Loucy (cell line): ENCODE data around the gene UBL7.

ENCODE experiments used
- H2AFZ ChIP-seq: fragments of 200-600 bp; sonication (generic); 2 replicates; pipeline ENCODE4 v1.6.0; 2016; ENCODE audit warnings: antibody characterized with exemption, mild to moderate bottlenecking, low read length, moderate library complexity
- H3F3A ChIP-seq: fragments of 200-600 bp; 2 replicates; pipeline ENCODE4 v1.6.0; 2016; ENCODE audit warnings: antibody characterized with exemption, low read depth, mild to moderate bottlenecking
- H3K27me3 ChIP-seq: fragments of 200-600 bp; sonication (generic); 2 replicates; pipeline ENCODE4 v1.6.1; 2014; ENCODE audit warnings: low read length, mild to moderate bottlenecking; ENCODE audit not compliant: insufficient read depth, poor library complexity, severe bottlenecking
- H3K36me3 ChIP-seq: fragments of 200-600 bp; sonication (generic); 2 replicates; pipeline ENCODE4 v1.6.1; 2016; ENCODE audit warnings: low read length; ENCODE audit not compliant: insufficient read depth
- H3K4me1 ChIP-seq: fragments of 200-600 bp; sonication (generic); 2 replicates; pipeline ENCODE4 v1.5.1; 2014; ENCODE audit warnings: low read length, mild to moderate bottlenecking; ENCODE audit not compliant: insufficient read depth, poor library complexity, severe bottlenecking
- H3K4me2 ChIP-seq: fragments of 200-600 bp; sonication (generic); 2 replicates; pipeline ENCODE4 v1.6.0; 2014; ENCODE audit warnings: antibody characterized with exemption, low read length, low read depth, mild to moderate bottlenecking; ENCODE audit not compliant: poor library complexity, severe bottlenecking
- H3K4me3 ChIP-seq: fragments of 200-600 bp; sonication (generic); 2 replicates; pipeline ENCODE4 v1.5.1; 2014; ENCODE audit warnings: low read length, mild to moderate bottlenecking, mixed read lengths; ENCODE audit not compliant: poor library complexity, severe bottlenecking
- H3K79me2 ChIP-seq: fragments of 200-600 bp; sonication (generic); 2 replicates; pipeline ENCODE4 v1.6.1; 2014; ENCODE audit warnings: low read length; ENCODE audit not compliant: insufficient read depth
- H3K9ac ChIP-seq: fragments of 200-600 bp; sonication (generic); 2 replicates; pipeline ENCODE4 v1.6.0; 2014; ENCODE audit warnings: mild to moderate bottlenecking, low read depth, low read length, moderate library complexity; ENCODE audit not compliant: poor library complexity, severe bottlenecking
- H3K9me2 ChIP-seq: fragments of 200-600 bp; sonication (generic); replicated peaks from 2 replicates; pipeline ENCODE4 v1.6.1; 2016; ENCODE audit warnings: low read depth, low read length, mixed read lengths
- H3K9me3 ChIP-seq: fragments of 200-600 bp; sonication (generic); 2 replicates; pipeline ENCODE4 v1.6.1; 2014; ENCODE audit warnings: mild to moderate bottlenecking, antibody characterized with exemption, low read length, low read depth; ENCODE audit not compliant: insufficient read depth
- H4K20me1 ChIP-seq: fragments of 200-600 bp; sonication (generic); 2 replicates; pipeline ENCODE4 v1.6.0; 2014; ENCODE audit warnings: antibody characterized with exemption, low read length, mild to moderate bottlenecking; ENCODE audit not compliant: insufficient read depth, poor library complexity, severe bottlenecking
- CTCF ChIP-seq: fragments of 200-600 bp; sonication (generic); conservative IDR thresholded peaks from 2 replicates; pipeline ENCODE4 v1.5.1; 2014; ENCODE audit warnings: mild to moderate bottlenecking, antibody characterized with exemption, low read length
- EZH2phosphoT487 ChIP-seq: fragments of 200-600 bp; IDR thresholded peaks from 2 replicates; pipeline ENCODE4 v1.6.1; 2018; ENCODE audit warnings: antibody characterized with exemption, mild to moderate bottlenecking, moderate library complexity, borderline replicate concordance

UBL7 gene

GRCh38 chr15:74451861-74452835 is 8.8 kb downstream of the UBL7 start:
- Histone ChIP-seq H3K27me3 (no peaks in the 10 kb centered on the region), H4K20me1 (no peaks in the 10 kb centered on the region), H3K36me3 (peaks cover 29% of the 10 kb centered on the region; the same call in 1 of the 2 replicates), H2AFZ (no peak overlapping the region), H3K9ac (no peak overlapping the region), H3K4me1 (peaks cover 27% of the 10 kb centered on the region), H3K4me3 (no peak overlapping the region), H3K9me2 (no peaks in the 10 kb centered on the region), H3K9me3 (no peaks in the 10 kb centered on the region), H3F3A (no peaks in the 10 kb centered on the region), H3K4me2 (no peak overlapping the region), H3K79me2 (no peaks in the 10 kb centered on the region)
- no peak for TF ChIP-seq EZH2phosphoT487

- Histone ChIP-seq H3K9ac (no peak overlapping the region), H3K79me2 (no peaks in the 10 kb centered on the region), H3K9me3 (no peaks in the 10 kb centered on the region), H3K9me2 (no peaks in the 10 kb centered on the region), H4K20me1 (no peaks in the 10 kb centered on the region), H3K4me1 (peaks cover 27% of the 10 kb centered on the region), H3F3A (no peaks in the 10 kb centered on the region), H3K36me3 (peaks cover 38% of the 10 kb centered on the region; the same call in 1 of the 2 replicates), H3K27me3 (no peaks in the 10 kb centered on the region), H3K4me3 (no peak overlapping the region), H2AFZ (no peak overlapping the region), H3K4me2 (no peak overlapping the region)
- TF ChIP-seq EZH2phosphoT487 (no peak), CTCF (no peak)
These were observed 9.6 kb downstream of the UBL7 start for GRCh38 chr15:74451322-74451721.

GRCh38 chr15:74449643-74450205 is 11.2 kb downstream of the UBL7 start:
- Histone ChIP-seq H3K4me3 (no peak overlapping the region), H4K20me1 (no peaks in the 10 kb centered on the region), H3K36me3 (peaks cover 53% of the 10 kb centered on the region; the same call in 1 of the 2 replicates), H3K4me1 (peaks cover 18% of the 10 kb centered on the region), H3K4me2 (no peak overlapping the region), H3K9ac (no peak overlapping the region), H3K9me2 (no peaks in the 10 kb centered on the region), H3K9me3 (no peaks in the 10 kb centered on the region), H3K27me3 (no peaks in the 10 kb centered on the region), H3F3A (no peaks in the 10 kb centered on the region), H2AFZ (no peak overlapping the region), H3K79me2 (no peaks in the 10 kb centered on the region)
- TF ChIP-seq EZH2phosphoT487: no peak
- no peak for TF ChIP-seq CTCF
